ENCODE data around the gene NEK8.

DNA sequence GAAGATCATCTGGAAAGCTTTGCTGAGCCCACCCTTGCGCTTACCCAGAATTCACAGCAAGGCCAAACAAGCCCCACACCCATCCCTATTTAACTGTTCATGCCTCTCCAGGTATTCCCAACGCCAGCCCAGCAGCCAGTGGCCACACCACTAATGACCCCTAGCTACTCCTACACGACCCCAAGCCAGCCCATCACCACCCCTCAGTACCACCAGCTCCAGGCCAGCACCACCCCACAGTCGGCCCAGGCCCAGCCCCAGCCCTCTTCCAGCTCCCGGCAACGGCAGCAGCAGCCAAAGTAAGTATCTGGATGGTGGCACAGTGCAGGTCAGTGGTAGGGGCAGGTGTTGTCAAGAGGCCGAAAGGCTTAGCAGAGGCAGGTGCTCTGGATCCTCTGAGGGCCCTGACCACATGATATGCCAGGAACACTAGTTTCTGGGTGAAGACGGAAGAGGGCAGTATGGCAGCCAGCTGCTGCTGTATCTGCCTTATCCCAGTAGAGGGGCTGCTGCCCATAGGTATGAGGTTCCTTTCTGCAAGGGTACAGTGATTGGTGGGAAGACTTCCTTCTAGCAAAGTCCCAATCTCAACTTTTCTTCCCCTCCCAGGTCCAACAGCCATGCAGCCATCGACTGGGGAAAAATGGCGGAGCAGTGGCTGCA is 27.6 kb upstream of the NEK8 start:
- TF ChIP-seq, protein P1, sequence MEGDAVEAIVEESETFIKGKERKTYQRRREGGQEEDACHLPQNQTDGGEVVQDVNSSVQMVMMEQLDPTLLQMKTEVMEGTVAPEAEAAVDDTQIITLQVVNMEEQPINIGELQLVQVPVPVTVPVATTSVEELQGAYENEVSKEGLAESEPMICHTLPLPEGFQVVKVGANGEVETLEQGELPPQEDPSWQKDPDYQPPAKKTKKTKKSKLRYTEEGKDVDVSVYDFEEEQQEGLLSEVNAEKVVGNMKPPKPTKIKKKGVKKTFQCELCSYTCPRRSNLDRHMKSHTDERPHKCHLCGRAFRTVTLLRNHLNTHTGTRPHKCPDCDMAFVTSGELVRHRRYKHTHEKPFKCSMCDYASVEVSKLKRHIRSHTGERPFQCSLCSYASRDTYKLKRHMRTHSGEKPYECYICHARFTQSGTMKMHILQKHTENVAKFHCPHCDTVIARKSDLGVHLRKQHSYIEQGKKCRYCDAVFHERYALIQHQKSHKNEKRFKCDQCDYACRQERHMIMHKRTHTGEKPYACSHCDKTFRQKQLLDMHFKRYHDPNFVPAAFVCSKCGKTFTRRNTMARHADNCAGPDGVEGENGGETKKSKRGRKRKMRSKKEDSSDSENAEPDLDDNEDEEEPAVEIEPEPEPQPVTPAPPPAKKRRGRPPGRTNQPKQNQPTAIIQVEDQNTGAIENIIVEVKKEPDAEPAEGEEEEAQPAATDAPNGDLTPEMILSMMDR (IDR thresholded peaks at IDR 0.05): no peak
- TF ChIP-seq POLR2A (IDR thresholded peaks at IDR 0.05): no peak
